Mesendoderm (in vitro differentiated cells): ENCODE results near the gene STAT5A.
"Not testable (repeated sequence)": the region's sequence is repeated elsewhere in the genome, so short reads cannot be mapped to it uniquely, and the experiment has no call there.

ENCODE experiments used
- DNase-seq: peaks from one replicate; pipeline ENCODE4 v3.0.0; 2013
- H2AK5ac ChIP-seq: 2 replicates; pipeline ENCODE4 v1.6.1; 2013; ENCODE audit warnings: low read length, inconsistent platforms
- H2BK120ac ChIP-seq: 2 replicates; pipeline ENCODE4 v1.6.1; 2013; ENCODE audit warnings: low read depth, mild to moderate bottlenecking, low read length, moderate library complexity, mixed read lengths
- H2BK15ac ChIP-seq: replicated peaks from 2 replicates; pipeline ENCODE4 v1.6.1; 2013; ENCODE audit warnings: low read depth, mild to moderate bottlenecking, moderate library complexity
- H2BK5ac ChIP-seq: 2 replicates; pipeline ENCODE4 v1.6.1; 2013; ENCODE audit warnings: low read length, inconsistent platforms
- H3K18ac ChIP-seq: 2 replicates; pipeline ENCODE4 v1.6.1; 2013; ENCODE audit warnings: mild to moderate bottlenecking, low read length, mixed read lengths
- H3K23ac ChIP-seq: one replicate; pipeline ENCODE4 v1.6.1; 2013; ENCODE audit warnings: low read length
- H3K27ac ChIP-seq: 2 replicates; pipeline ENCODE4 v1.5.1; 2013; ENCODE audit warnings: low read depth, mild to moderate bottlenecking, inconsistent platforms, low read length, moderate library complexity
- H3K27me3 ChIP-seq: 2 replicates; pipeline ENCODE4 v1.6.1; 2013; ENCODE audit warnings: low read length, control low read depth, mild to moderate bottlenecking, inconsistent platforms; ENCODE audit not compliant: insufficient read depth, poor library complexity
- H3K36me3 ChIP-seq: 2 replicates; pipeline ENCODE4 v1.6.1; 2013; ENCODE audit warnings: low read length, inconsistent platforms; ENCODE audit not compliant: control insufficient read depth, insufficient read depth
- H3K4ac ChIP-seq: one replicate; pipeline ENCODE4 v1.6.1; 2013; ENCODE audit warnings: low read depth, mild to moderate bottlenecking, low read length, moderate library complexity
- H3K4me1 ChIP-seq: 2 replicates; pipeline ENCODE4 v1.6.1; 2013; ENCODE audit warnings: low read depth, low read length, inconsistent platforms; ENCODE audit not compliant: control insufficient read depth
- H3K4me2 ChIP-seq: 2 replicates; pipeline ENCODE4 v1.6.1; 2013; ENCODE audit warnings: low read length
- H3K4me3 ChIP-seq: 2 replicates; pipeline ENCODE4 v1.5.1; 2013; ENCODE audit warnings: mild to moderate bottlenecking, low read length
- H3K56ac ChIP-seq: one replicate; pipeline ENCODE4 v1.6.1; 2013; ENCODE audit warnings: low read length
- H3K79me1 ChIP-seq: 2 replicates; pipeline ENCODE4 v1.6.1; 2013; ENCODE audit warnings: low read length, inconsistent platforms
- H3K79me2 ChIP-seq: 2 replicates; pipeline ENCODE4 v1.6.1; 2013; ENCODE audit warnings: mild to moderate bottlenecking, low read length; ENCODE audit not compliant: control insufficient read depth, insufficient read depth
- H3K9ac ChIP-seq: 2 replicates; pipeline ENCODE4 v1.6.1; 2013; ENCODE audit warnings: low read length, inconsistent platforms
- H4K5ac ChIP-seq: one replicate; pipeline ENCODE4 v1.6.1; 2013; ENCODE audit warnings: low read length
- H4K8ac ChIP-seq: one replicate; pipeline ENCODE4 v1.6.1; 2013; ENCODE audit warnings: low read depth, mild to moderate bottlenecking, control low read depth, low read length, moderate library complexity
- WGBS: extraction: QIAGEN DNeasy Blood & Tissue Kit; methylation state at CpG from one replicate; pipeline ENCODE4 v1.1.7; 2013; ENCODE audit warnings: low lambda C conversion rate, missing lambda C conversion rate; ENCODE audit not compliant: insufficient coverage; ENCODE audit errors: extremely low coverage; 5-methylcytosine and 5-hydroxymethylcytosine counted together

STAT5A gene

GRCh38 chr17:42296012-42296411 is 7.7 kb downstream of the STAT5A start:
- Histone ChIP-seq H3K4ac (no peak overlapping the region), H3K23ac (no peak overlapping the region), H3K4me3 (no peak overlapping the region), H3K9ac (no peak overlapping the region), H3K27ac (no peak overlapping the region), H3K36me3 (no peaks in the 10 kb centered on the region), H2AK5ac (no peak overlapping the region), H4K5ac (no peak overlapping the region), H3K4me1 (no peaks in the 10 kb centered on the region), H2BK120ac (no peak overlapping the region), H2BK15ac (no peak overlapping the region), H3K79me2 (no peaks in the 10 kb centered on the region), H4K8ac (no peak overlapping the region), H3K27me3 (no peaks in the 10 kb centered on the region), H3K4me2 (no peak overlapping the region), H3K18ac (no peak overlapping the region), H3K56ac (no peak overlapping the region), H3K79me1 (no peaks in the 10 kb centered on the region), H2BK5ac (no peak overlapping the region)
- no CpG with 5 or more reads among the region's 3 CpGs for WGBS
- no peak for DNase-seq

GRCh38 chr17:42297775-42298174 is 9.5 kb downstream of the STAT5A start:
- not testable (repeated sequence) for H3K36me3 ChIP-seq
- WGBS: no CpG with 5 or more reads among the region's 10 CpGs

DNA sequence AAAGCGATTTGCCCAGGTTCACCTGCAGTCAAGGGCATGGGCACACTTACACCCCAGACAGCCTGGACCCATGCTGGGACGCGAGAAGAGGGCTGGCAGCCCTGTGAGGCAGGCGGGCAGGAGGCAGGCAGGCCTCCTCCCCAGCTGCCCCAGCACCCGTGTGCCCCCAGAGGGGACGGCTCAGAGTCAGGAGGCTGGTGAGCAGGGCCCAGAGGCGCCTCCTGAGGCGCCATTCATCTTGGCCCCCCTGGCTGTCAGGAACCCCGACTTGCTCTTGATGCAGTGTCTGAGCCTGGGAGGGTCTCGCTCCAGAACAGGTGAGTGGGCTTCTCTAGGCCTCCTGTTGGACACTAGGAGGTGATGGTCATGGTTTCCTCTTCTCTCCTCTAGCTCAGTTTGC is 11.1 kb downstream of the STAT5A start:
- DNase-seq, H3K27ac ChIP-seq, H3K56ac ChIP-seq, H3K4me3 ChIP-seq, H3K79me2 ChIP-seq, H3K36me3 ChIP-seq, H4K5ac ChIP-seq, H3K9ac ChIP-seq, H3K4me1 ChIP-seq, H3K4ac ChIP-seq, H3K23ac ChIP-seq, H3K4me2 ChIP-seq, H2BK15ac ChIP-seq, H4K8ac ChIP-seq, H3K18ac ChIP-seq, H3K79me1 ChIP-seq, H2BK120ac ChIP-seq, H2BK5ac ChIP-seq, H2AK5ac ChIP-seq, H3K27me3 ChIP-seq: not testable (repeated sequence)
- no CpG with 5 or more reads among the region's 10 CpGs for WGBS

More at GRCh38 chr17:42297775-42298174, 9.5 kb downstream of the STAT5A start:
- not testable (repeated sequence) for H3K4me1 ChIP-seq, H3K4me3 ChIP-seq, H3K4ac ChIP-seq, H3K79me2 ChIP-seq, H2BK15ac ChIP-seq, H3K4me2 ChIP-seq, H4K8ac ChIP-seq, H3K23ac ChIP-seq, H3K56ac ChIP-seq, H2AK5ac ChIP-seq, H3K18ac ChIP-seq, H3K27me3 ChIP-seq, H3K27ac ChIP-seq, H2BK120ac ChIP-seq, H4K5ac ChIP-seq, DNase-seq, H3K9ac ChIP-seq, H2BK5ac ChIP-seq, H3K79me1 ChIP-seq

GRCh38 chr17:42299913-42300312 is 11.6 kb downstream of the STAT5A start:
- H3K56ac ChIP-seq, H2BK15ac ChIP-seq, H3K4me1 ChIP-seq, H3K9ac ChIP-seq, H3K4me3 ChIP-seq, H3K36me3 ChIP-seq, H3K79me2 ChIP-seq, H2AK5ac ChIP-seq, H3K27me3 ChIP-seq, H3K4me2 ChIP-seq, H3K4ac ChIP-seq, H2BK5ac ChIP-seq, H2BK120ac ChIP-seq, H3K23ac ChIP-seq, H4K8ac ChIP-seq, H3K27ac ChIP-seq, H4K5ac ChIP-seq, H3K18ac ChIP-seq, DNase-seq, H3K79me1 ChIP-seq: not testable (repeated sequence)
- no CpG with 5 or more reads among the region's 17 CpGs for WGBS

GRCh38 chr17:42301022-42301421 is 12.7 kb downstream of the STAT5A start:
- Histone ChIP-seq H3K4me2 (no peak overlapping the region), H3K79me1 (no peaks in the 10 kb centered on the region), H3K4ac (no peak overlapping the region), H3K79me2 (no peaks in the 10 kb centered on the region), H3K4me1 (no peaks in the 10 kb centered on the region), H2BK15ac (no peak overlapping the region), H3K4me3 (no peak overlapping the region), H2AK5ac (no peak overlapping the region), H3K56ac (no peak overlapping the region), H3K18ac (no peak overlapping the region), H3K27me3 (no peaks in the 10 kb centered on the region), H3K23ac (no peak overlapping the region), H3K27ac (no peak overlapping the region), H4K8ac (no peak overlapping the region), H2BK120ac (no peak overlapping the region), H4K5ac (no peak overlapping the region), H2BK5ac (no peak overlapping the region), H3K9ac (no peak overlapping the region), H3K36me3 (no peaks in the 10 kb centered on the region)
- no CpG with 5 or more reads among the region's 9 CpGs for WGBS
- DNase-seq: no peak

DNA sequence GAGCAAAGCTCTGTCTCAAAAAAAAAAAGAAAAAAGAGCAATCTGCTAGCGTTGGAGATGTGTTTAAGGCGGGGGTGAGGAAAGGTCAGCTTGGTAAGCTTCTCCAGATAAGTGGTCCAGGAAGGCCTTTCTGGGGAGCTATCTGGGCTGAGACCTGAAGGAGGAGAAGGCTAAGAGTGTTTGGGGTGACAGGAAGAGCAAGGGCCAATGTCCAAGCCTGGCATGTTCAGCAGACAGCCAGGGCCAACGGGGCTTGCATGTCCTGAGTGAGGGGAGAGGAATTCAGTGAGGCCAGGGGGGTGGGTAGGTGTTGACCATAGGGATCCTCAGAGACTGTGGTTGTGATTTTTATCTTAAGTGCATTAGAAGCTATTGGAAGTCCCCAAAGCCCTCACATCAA is 15.4 kb downstream of the STAT5A start:
- H3K36me3 ChIP-seq: no peaks in the 10 kb centered on the region
- DNase-seq: no peak
- H3K27ac ChIP-seq: no peak overlapping the region
- no peak overlapping the region for H3K4me2 ChIP-seq
- WGBS: no CpG with 5 or more reads among the region's 3 CpGs
- H2BK120ac ChIP-seq: no peak overlapping the region
- H3K23ac ChIP-seq: no peak overlapping the region
- no peak overlapping the region for H3K18ac ChIP-seq
- H3K4me3 ChIP-seq: no peak overlapping the region
- no peaks in the 10 kb centered on the region for H3K79me1 ChIP-seq
- no peak overlapping the region for H4K5ac ChIP-seq
- H3K4me1 ChIP-seq: no peaks in the 10 kb centered on the region
- H3K56ac ChIP-seq: no peak overlapping the region
- no peaks in the 10 kb centered on the region for H3K79me2 ChIP-seq
- H2BK5ac ChIP-seq: no peak overlapping the region
- no peak overlapping the region for H2BK15ac ChIP-seq
- H3K27me3 ChIP-seq: no peaks in the 10 kb centered on the region
- H3K9ac ChIP-seq: no peak overlapping the region
- H3K4ac ChIP-seq: no peak overlapping the region
- H4K8ac ChIP-seq: no peak overlapping the region
- H2AK5ac ChIP-seq: no peak overlapping the region
